GM21576 (cell line): ENCODE data around the gene EMD.

Experiments
- ATAC-seq: cut with Tn5 transposase; IDR thresholded peaks from one replicate; pipeline ENCODE4 v1.9.1; 2021; ENCODE audit warnings: mild to moderate bottlenecking, moderate library complexity; ENCODE audit not compliant: unreplicated experiment

The EMD gene

DNA sequence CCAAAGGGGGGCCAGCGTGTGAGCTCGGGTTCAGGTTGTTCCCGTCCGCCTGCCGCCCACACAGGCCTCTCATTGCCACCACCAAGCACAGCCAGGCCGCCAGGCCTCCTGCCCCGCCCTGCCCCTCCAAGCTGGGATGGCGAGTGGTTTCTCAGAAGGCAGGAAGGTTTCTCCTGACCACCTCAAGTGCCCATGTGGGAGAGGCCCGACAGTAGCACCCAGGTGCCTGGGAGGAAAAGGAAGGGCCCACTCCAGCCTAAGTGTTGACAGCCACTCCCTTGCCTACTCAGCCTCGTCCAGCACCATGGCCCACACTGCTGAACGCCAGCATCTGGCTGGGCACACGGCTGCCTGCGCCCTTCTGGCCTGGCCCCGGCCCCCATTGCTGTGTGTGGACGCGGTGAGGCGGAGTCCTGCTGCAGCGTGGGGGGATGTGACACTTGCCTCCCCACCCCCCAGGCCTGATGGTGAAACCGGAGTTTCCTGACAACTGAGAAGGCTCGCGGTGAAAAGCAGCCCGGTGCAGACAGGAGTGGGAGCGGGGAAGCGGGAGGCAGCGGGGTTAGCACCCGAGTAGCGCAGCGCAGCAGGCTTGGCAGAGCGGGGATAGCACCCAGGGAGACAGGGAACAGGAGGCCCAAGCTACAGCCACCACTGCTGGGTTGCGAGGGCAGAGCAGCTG is 23.9 kb upstream of the EMD start:
- ATAC-seq = no peak

DNA sequence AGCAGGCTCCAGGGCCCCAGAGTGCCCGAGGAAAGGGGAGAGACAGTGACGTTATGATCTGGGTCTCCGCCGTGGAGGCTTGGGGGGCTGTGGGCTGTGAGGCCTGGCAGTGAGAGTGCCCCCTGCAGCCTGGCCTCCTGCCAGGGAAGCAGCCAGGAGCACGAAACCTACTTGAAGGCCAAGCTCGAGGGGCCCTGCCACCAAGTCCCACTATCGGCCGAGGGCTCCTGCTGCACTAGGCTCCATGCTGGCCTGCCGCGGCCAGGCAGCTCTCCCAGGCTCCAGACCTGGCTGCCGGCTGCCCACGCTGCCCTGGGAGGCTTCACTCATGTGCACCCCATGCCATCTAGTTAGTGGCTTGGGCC is 23.3 kb upstream of the EMD start:
- ATAC-seq = no peak

DNA sequence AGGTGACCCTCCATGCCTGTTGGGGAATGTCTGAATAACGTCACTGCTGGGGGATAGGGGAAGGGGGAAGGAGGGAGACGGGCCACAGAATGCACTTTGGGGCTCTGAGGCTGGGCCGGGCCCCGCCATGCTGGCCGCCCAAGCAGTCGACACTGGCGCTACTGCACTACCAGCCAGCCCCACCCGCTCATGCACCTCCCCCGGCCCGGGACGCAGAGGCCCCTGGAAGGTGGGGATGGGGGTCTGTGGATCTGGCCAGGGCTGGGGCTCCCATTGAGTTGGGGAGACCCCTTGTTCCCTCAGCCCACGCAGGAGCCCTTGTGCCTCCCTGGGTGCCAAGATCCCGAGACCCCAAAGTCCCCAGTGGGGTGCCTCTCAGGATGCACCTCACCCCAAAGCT is 22.5 kb upstream of the EMD start:
- no peak for ATAC-seq

DNA sequence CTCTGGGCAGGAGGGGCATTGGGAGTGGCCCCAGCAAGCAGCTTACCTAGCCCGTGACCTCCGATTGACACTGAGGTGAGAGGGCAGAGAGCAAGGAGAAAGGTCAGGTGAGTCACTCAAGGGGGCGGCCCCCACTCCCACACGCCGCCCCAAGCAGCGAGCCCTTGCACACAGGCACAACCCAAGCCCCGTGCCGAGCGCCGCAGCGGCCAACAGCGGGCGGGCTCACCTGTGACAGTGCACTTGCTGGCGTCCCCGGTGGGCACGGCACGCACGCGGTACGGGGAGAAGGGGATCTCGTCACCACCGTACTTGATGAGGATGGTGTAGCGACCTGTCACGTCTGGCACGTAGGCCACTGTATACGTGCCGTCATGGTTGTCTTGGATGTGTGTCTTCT is 21.9 kb upstream of the EMD start:
- no peak for ATAC-seq

DNA sequence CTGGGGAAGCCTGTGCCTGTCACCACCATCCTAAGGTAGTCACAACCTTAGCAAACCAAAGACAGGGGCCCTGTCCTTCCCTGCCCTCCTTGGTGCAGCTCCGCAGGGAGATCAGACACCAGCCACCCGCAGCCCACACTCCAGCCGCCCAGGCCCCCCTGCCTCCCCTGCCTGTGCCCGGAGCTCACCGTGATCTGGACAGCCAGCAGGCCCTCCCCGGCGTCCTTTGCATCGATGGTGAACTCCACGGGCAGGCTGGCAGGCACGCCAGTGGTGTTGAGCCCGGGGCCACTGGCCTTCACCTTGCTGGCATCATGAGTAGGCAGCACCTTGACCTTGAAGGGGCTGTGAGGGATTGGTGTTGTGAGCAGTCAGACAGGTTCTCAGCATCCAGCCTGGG is 21.1 kb upstream of the EMD start:
- ATAC-seq = no peak

DNA sequence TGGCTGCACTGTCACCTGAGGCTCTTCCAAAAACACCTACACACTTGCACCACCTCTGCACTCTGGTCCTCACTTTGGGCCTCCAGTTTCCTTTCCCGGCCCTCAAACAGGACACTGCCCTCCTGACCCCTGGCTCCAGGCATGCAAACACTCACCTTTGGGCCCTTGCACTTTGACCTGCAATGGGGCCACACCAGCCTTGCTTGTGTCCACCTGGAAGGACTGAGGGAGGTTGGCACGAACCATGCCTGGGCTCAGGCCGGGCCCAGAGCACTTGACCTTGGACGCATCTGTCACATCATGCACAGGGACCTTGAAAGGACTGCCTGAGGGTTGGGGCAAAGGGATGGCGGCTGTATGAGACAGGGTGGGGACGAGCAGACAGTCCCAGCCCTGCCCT is 20.3 kb upstream of the EMD start:
- ATAC-seq = no peak

DNA sequence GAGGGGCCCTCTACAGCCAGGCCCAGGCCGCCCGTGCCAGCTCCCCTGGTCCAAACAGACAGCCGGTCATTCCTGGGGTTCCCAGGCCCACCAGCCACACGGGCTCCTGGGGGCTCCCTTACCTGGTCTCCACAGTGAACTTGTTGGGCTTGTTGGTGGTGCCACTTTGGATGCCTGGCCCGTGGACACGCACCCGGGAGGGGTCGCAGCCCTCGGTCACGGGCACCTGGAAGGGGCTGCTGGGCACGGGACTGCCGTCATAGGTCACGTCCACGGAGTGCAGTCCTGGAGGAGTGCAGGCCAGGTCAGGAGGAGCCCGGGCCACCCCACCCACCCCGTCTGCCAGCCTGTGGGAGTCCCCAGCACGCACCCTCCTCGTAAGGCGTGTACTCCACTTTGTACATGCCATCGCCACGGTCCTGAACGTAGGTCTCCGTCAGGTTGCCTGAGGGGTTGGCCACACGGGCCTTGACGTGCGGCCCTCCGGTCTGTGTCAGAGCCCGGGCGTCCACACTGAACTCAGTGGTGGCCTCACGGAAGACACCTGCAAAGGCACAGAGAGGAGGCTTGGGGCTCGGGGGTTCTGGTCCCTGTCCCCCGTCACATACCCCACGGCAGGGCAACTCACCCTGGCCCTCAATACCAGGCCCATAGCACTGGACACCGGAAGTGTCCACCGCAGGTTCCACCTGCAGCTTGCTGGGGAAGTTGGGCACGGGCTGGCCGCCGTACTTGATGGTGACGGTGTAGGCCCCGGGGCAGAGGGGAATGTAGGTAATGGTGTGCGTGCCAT is 19.5 kb upstream of the EMD start:
- no peak for ATAC-seq

DNA sequence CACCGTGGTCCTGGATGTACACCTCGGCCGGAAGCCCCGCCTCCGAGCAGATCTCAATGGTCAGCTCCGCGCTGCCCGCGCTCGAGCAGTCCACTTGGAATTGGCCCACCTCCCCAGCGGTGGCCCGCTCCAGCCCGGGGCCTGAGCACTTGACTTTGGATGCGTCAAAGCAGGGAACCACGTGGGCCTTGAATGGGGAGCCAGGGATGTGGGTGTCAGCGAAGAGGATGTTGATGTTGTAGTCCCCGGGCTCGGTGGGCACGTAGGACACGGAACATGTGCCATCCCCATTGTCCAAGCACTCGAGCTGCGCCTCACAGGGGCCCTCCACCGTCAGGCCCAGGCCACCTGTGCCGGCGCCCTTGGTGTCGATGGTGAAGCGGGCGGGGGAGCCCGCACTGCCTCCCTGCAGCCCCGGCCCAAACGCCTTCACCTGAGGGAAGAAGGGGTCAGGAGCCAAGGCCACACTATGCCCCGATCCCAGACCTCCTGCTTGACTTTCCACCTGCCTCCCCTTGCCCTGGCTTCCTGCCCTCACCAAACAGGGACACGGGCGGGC is 18.9 kb upstream of the EMD start:
- no peak for ATAC-seq

DNA sequence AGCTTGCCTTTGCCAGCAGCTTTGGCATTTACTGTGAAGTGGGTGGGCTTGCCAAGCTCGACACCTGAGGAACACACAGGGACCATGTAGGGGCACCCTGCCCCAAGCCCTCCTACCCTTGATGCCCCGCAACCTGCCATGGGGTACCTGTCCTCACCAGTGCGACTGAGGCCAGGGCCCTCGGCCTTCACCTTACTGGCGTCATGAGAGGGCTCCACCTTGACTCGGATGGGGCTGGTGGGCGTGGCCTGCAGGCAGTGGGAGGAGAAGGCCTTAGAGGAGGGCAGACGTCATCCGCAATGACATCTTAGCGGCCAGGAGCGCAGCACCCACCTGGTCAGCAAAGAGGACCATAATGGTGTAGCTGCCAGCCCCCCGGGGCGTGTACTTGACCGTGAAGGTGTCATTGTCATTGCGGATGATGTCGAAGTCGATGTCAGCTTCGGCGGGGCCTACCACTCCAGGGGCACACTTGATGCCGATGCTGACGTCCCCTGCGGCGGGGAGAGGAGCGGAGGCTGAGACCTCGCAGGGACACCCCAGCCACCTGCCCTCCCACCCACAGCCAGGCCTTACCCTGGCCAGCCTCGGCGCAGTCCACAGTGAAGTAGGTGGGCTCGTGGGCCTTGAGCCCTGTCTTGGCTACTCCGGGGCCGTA is 16.9 kb upstream of the EMD start:
- ATAC-seq = no peak

DNA sequence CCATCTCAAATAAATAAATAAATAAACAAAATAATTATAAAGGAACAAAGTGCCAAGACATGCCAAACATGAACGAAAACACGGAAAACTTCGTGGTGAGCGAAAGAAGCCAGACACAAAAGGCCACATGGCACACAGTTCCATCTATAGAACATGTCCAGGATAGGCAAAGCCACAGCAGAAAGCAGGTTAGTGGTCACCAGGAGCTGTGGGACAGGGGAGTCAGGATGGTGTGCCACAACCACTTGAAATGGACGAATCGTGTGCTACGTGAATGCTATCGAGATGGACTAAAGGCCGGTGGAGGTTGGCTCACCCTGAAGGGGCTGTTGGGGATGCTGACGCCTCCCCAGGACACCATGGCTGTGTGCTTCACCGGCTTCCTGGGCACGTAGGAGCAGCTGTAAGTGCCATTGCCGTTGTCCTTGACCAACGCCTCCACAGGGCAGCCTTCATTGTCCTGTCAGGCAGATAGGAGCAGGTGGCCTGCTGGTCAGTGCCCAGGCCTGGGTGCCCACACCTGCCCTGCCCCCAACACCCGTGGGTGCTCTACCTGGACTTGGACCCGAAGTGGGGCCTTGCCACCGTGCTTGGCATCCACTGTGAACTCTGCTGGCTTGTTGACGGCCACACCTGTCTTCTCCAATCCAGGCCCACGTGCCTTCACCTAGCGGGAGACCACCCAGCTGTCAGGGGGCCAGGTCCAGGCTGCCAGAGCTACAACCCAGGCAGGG is 15.2 kb upstream of the EMD start:
- ATAC-seq = no peak

DNA sequence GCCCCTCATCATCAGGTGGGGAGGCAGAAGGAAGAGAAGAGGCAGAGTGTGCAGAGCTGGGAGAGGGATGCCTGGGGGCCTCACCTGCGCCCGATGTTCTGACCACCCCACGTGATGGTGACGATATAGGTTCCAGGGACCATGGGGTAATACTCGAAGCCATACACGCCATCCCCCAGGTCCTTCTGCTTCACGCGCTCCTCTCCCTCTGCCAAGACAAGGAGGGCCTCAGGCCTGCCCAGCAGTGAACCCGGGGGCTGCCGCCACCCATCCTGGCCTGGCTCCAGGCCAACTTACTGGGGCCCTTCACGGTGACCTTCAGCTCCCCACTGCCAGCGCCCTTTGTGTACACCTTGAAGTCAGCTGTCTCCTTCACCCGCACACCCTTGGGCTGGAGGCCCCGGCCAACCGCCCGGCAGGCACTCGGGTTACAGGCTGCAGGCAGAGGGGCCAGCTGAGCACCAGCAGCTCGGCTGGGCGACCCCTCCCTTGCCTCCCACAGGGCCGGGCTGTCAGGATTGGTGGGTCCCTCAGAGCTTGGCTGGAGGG is 14.0 kb upstream of the EMD start:
- ATAC-seq = no peak

DNA sequence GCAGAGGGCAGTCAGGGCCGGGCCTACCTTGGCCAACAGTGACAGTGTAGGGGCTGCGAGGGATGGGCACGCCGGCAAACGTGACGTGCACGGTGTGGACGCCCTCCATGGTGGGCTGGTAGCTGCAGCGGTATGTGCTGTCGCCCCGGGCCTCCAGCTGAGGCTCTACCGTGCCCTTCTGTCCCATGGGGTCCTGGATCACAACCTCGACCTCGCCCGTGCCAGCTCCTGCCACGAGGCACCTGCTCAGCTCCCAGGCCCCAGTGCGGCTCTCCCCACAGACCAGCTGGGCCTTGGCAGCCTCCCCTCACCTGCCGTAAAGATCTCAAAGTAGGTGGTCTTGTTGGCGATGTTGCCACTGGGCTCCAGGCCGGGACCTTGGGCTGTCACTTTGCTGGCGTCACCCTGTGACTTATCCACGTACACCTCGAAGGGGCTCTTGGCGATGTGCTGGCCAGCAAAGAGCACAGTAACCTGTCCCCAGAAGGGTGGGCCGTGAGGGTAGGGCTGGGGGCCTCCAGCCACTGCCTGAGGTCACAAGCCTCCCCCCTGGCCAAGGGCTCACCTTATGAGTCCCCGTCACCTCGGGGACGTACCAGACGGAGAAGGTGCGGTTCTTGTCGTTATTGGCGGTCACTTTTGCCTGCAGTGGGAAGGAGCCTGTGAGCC is 13.0 kb upstream of the EMD start:
- no peak for ATAC-seq

DNA sequence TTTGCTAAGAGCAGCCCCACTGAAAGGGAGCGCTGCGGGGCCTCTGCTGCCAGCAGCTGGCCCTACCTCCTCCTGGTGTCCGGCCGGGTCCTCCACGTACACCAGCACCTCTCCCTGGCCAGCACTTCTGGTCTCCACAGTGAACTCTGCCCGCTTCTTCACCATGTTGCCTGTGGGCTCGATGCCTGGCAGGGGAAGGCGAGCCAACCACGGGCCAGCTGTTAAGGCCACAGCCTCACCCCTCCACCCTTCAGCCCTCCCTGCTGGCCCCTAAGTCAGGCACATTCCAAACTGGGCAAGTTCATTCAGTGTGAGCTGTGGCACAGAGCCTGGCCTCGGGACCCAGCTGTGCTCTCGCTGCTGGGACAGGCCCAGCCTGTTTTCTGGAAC is 12.4 kb upstream of the EMD start:
- no peak for ATAC-seq

DNA sequence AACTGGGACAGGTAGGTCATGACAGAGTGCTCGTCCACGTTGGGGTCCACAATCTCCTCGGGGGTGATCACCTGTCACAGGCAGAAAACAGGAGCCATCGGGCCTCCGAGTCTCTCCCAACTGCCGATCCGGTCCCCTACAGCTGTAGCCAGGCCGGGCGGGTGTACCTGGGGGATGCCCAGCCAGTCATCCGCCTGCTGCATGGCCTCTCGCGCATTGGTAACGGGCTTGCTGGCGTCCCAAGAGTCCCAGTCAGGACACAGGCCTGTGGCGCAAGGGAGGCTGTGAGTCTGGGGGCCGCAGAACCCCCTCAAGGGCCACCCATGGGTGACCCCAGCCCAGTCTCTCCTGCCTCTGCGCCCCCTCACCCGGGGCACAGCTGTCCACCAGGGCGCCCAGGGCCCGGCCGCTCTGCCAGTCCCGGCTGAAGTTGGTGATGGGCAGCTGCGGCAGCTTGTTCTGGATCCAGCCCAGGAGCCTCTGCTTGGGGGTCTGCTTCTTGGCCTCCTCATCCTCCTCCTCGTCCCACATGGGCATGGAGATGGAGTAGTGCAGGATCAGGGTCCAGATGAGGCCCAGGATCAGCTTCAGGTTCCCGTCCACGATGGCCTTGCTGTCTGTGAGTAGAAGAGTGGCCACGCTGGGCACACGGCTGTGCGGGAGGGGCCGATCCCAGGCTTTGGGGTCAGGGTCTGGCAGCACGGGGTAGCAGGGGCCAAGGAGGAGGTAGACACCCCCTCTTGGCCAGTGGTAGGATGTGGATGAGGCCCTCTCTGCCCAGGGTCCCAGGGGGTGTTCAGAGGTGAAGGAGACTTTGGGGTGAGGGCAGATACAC is 11.4 kb upstream of the EMD start:
- no peak for ATAC-seq

DNA sequence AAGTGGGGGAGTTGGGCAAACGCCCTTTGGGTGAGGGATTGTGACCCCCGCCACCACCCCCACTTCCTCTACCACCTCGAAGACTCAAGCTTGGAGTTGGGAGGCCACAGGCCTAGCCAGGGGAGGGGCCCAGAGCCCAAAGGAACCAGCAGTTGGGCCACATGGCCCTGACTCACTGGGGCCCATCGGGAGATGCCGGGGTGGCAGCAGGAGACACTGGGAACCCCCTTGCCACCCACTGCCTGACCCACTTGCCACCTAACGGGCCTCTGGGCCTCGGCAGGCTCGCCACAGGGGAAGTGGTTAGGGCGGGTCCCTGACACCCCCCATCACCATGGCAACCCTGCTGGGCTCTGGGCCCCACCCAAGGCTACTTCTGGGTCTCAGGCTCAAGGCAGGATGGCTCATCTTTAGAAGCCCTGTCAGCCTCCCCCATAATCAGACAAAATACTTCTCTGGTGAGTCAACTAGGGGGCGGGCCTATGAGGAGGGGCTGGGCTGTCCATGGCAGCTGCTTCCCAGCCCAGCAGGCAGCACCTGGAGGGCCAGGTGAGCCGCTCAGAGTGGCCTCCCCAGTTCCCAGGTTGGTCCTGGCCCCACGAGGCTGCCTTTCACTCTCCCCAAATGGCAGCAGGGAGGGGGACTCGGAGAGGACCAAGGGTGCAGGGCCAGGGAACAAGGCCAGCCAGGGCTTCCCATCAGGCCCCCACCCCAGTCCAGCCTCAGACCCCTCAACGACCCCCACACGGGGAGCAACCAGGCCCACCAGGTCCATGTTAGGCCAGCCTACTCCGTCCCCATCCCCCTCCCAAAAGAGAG is 10.3 kb upstream of the EMD start:
- no peak for ATAC-seq

DNA sequence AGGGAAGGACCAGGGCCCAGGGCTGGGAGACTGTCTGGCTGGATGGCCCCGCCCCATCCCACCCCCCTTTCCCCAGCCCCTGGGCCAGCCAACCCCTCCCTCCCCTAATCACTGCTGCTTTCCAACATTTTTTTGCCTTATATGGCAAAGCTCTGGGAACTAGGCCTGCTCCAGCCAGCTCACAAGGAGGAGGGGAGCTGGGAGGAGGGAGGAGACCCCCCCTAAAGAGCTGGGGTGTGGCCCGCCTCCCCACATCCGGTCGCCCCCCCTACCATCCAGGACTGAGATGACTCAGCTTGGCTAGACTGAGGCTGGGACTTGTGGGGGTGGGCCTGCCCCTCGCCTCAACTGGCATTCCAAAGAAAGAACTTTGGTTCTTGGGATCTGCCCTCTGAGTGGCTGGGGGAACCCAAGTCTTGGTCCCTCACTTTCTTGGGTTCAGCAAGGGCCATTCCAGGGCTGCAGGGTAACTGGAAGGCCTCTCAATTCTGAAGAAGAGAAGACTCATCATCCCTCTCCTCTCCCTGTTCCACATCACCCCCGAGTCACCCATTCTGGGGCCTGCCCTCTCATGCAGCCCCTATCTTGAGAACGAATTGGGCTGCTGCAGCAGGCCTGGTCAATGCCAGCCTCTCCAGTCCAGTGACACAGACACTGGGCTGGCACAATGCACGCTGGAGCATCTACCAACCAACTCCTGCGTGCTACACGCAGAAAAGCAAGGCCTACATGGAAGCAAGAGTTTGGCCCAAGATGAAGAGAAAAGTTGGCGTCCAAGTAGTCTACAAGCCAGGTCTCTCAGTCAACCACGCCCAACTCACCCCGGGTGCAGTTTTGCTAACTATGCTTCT is 9.4 kb upstream of the EMD start:
- no peak for ATAC-seq

DNA sequence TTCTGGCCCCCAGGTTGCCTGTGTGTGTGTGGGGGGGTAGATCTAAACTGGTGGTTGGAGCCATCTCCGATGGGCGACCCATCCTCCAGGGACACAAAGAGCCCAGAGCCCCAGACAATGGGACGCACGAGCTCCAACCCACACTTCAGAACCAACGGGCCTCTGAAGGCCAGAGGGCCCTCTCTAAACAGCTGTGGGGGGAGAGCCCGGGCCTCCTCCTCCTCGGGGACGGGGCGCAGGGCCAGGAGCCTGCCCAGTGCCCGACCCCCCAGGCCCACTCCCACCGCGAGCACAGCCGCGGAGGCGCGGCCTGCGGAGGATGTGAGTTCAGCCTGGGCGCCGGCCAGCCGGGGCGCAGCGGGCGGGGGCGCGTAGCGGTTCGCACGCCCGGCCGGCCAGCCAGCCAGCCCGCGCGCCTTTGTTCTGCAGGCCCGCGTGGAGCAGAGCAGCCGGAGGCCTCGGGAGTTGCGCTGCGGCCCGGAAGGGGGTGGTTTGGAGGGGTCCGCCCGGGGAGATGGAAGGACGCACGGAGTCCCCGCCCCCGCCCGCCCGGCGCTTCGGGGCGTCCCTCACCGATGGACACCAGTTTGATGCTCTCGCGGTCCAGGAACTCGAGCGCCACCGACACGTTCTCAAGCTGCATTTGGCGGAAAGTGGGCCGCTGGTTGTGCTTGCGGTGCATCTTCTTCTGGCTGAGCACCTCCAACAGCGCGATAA is 8.6 kb upstream of the EMD start:
- no peak for ATAC-seq
